NK-92 treated with Interleukin-12 subunit alpha and Interleukin-12 subunit beta, amount 100 ng/mL, for 24 hours (cell line): ENCODE results near the gene PRR5.
"Not testable (repeated sequence)": the region's sequence is repeated elsewhere in the genome, so short reads cannot be mapped to it uniquely, and the experiment has no call there.

Source experiments
- DNase-seq: peaks from one replicate; lab custom pipeline; 2025; lab: John Stamatoyannopoulos, UW

The PRR5 gene

DNA sequence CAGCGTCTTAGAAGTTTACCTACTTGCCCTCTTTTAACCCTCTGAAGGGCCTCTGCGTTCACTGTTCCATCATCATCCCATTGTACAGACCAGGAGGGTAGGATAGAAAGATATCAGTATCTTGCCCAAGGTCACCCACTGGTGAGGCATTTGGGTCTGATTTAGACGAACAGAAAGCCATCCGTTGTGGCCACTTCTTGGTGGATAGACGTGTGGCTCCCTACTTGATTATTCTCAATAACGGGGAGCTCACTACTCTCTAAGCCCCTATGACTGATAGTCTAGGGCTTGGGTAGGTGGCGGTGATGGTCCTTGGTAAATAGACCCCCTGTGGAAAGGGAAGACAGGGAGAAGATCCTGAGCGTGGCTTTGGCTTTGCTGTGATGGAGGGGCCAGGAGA, 28.6 kb upstream of the PRR5 start:
- no peak for DNase-seq

DNA sequence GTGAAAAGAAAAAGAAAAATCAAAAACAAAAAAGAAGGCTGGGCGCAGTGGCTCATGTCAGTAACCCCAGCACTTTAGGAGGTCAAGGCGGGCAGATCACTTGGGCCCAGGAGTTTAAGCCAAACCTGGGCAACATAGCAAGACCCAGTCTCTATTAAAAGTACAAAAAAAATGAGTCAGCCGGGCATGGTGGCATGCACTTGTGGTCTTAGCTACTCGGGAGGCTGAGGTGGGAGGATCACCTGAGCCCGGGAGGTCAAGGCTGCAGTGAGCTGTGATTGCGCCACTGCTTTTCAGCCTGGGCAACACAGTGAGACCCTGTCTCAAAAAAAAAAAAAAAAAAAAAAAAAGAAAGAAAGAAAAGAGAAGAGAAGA, 26.0 kb upstream of the PRR5 start:
- DNase-seq = not testable (repeated sequence)

DNA sequence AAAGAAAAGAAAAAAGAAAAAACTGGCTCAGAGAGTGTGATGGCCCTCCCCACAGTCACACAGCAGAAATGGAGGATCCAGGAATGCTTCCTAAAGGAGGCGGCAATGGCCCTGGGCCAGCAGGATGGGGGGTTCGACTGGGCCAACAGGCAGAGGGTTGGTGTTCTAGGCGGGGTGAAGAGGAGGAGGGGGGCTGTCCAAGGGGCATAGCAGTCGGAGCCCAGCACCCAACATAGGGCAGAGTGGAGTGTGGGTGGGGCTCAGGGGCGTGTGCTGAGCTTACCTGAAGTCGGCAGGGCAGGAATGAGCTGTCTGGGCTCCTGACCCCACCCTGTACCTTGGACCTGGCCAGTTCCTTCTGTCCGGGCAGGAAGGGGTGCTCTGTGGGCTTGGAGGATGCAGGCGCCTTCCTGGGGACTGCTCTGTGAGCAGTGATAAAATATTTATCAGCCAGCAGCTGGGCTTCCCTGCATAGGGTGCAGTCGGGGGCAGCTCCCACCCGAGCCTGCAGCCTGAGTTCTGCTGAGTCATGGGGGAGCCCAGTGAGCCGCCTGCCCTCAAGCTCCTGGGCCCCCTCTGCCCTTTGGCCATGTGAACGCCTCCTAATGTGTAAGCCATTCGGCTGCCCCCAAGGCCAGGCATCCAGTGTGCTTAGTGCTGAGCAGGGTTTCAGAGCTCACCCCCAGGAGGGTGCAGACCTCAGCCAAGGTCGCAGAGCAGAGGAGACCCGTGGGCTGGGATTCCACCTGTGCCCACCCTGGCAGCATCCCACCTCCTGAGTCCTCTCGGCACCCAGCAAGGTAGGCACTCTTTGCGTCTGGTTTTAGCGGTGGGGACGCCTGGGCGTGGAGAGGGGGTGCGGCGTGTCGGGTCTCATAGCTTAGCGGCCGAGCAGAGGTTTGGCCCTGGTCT, 25.3 kb upstream of the PRR5 start:
- no peak for DNase-seq

DNA sequence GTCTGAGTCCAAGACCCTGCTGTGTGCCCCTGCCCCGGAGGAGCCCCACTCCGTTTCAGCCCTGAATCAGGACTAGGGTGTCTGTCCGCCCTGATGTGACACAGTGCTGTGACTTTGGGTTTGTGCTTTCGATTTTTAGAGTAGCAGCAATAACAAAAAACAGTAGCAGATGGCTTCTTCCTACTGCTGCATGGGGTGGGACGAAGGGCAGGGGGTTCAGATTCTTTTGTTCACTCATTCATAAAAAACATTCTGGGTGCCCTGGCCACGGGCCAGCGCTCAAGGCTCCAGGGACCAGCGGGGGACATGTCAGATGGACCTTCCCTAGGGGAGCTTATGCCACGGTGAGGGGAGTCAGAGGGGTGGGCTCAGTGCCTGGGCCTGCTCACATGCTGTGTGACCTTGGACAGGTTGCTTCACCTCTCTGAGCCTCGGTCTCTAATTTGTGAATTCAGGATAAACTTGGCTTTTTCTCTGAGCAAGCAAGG, 24.6 kb upstream of the PRR5 start:
- no peak for DNase-seq

DNA sequence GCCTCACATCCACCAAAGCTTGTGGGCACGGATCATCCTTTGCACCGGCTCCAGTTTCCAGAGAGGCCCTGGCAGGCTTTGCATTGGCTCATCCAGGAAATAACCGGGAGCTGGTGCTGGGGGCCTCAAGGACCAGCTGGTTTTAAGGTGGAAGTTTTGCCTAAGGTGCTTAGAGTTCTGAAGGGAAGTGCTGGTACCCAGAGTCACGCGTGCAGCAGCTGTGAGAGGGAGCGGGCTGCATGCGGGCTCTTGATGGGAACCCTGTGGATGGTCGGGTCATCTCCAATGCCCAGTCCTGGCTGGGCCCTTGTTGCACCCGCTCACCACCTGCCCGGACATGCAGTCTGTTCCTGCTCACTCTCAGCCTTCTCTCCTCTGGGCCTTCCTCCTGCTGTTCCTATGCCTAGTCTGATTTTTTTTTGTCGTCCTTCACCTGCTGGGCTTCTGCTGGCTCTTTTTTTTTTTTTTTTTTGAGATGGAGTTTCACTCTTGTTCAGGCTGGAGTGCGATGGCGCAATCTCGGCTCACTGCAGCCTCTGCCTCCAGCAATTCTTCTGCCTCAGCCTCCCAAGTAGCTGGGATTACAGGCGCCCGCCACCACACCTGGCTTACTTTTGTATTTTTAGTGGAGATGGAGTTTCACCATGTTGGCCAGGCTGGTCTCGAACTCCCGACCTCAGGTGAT, 24.0 kb upstream of the PRR5 start:
- no peak for DNase-seq

DNA sequence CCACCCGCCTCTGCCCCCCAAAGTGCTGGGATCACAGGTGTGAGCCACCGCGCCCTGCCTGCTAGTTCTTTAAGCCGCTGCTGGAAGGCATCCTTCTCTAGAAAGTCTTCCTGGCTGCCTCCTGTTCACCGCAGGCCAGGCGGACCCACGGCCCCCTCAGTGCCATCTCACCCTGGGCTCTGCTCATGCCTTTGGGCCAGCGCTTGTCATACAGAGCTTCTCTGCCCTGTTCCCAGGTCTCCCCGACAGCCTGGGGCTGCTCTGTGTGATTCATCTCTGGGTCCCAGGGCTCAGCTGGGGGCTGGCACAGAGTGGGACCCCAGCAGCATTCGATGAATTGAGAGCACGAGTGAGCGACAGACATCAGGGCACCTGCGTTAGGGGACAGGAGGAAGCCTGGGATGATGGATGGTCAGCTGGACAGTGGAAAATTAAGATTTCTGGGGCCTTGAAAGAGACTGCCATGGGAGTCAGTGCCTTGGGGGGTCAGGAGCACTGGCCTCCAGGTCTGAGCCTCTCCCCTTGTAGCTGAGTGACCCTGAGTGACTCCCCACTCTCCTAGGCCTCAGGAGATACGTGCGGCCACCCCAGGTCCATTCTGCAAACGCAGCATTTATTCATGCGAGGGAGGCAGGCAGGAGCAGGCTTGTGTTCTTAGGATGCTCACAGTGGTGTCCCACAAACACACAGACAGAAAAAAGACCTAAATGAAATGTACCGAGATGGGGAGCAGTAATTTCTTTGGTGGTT, 23.3 kb upstream of the PRR5 start:
- DNase-seq = no peak

DNA sequence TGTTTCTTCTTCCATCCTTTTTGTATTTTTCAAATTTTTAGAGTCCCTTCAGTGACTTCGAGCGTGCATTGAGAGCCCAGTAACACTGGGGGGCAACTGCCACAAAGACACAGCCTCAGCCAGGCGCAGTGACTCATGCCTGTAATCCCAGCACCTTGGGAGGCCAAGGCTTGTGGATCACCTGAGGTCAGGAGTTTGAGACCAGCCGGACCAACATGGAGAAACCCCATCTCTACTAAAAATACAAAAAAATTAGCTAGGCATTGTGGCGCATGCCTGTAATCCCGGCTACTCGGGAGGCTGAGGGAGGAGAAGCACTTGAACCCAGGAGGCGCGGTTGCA, 22.7 kb upstream of the PRR5 start:
- not testable (repeated sequence) for DNase-seq

DNA sequence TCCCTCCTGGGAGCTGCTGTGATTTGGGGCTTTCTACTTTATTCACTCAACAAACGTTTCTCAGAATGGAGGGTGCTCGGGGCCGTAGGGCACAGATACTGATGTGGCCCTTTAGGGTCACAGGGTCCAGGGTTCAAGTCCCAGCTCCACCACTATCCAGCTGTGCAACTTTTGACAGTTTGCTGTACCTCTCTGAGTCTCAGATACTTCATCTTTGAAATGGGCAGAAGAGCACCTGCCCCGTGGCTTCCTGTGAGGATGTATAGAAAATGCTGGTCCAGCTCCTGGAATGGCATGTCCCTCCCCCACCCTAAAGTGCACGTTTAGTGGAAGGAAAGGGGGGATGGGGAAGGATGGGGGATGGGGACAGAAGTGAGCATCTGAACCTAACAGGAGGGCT, 21.9 kb upstream of the PRR5 start:
- no peak for DNase-seq

DNA sequence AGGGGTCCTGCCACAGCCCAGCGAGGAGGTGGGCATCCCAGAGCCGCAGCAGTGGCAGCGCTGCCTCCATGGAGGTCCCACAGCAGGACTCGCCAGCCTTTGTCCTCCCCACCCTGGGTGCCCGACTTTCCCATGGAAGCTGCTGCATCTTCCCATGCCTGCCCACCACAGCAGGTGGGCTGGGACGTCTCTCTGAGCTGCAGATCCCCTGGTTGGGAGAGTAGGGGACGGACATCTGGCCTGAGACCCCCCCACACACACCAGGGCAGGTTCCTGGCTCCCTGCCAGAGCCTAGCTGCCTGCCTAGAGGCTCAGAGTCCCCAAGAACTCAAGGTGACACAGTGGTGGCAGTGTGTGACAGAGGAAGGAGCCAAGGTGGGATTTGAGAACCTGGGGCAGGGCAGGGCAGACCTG, 21.5 kb upstream of the PRR5 start:
- DNase-seq = no peak

DNA sequence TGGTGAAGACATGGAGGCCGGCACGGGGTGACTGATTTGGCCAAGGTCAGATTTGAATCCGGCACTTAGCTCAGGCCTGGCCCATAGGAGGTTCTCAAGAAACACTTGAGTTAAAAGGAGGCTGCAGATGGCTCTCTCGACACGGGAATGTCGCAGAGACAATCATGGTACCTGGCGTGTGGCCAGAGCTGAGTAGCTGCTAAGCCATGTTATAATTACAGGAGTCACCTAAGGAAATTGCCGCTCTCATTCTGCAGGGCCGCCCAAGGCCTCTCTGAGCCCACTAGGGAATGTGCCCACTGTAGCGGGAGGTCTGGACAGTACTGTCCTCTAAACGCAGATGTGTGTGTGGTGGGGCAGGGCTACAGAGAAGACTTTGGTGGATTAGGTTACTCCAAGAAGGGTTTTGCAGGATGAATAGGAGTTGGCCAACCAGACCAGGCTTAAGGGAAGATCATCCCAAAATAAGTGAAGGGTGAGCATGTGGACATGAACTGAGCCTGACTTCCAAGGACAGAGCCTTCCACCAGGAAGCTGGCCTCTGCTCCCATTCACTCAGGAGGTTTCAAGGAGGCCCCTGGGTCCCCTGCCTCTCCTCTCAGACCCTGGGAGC, 19.3 kb upstream of the PRR5 start:
- no peak for DNase-seq

DNA sequence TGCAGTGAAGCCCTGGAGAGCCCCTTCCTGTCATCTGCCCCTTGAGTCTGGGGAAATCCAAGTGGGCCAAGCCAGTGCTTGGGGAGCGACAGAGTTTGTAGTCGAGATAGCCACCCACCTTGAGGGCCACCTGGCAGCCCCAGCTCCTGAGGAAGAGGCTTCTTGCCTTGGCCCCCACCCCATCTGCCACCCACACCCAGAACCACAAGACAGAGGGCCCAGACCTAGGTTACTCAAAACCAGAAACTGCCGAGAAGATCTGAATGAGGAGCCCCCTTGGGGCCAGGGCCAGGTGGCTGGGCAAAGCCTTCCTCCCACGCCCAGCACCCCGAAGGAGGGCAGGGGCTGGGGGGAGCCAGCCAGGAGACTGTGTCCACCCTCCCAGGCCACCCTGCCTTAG, 18.8 kb upstream of the PRR5 start:
- DNase-seq = no peak

DNA sequence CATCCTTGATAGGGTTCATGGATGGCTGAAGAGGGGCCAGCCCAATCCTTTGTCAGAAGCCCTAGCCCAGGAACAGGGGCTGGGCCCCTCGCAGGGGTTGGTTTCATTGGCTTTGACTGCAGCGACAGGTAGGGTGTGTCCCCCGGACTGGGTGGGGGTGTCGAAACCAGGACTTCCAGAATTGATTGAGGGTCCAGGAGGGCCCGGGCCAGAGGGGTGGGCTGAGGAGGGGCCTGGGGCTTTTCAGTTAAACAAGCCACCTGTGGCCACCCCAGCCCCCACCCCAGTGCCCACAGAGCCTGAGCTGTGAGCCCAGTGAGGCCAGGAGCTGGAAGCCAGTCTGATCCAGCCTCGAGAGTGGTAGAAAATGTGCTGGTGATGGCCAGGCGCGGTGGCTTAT, 18.1 kb upstream of the PRR5 start:
- no peak for DNase-seq

DNA sequence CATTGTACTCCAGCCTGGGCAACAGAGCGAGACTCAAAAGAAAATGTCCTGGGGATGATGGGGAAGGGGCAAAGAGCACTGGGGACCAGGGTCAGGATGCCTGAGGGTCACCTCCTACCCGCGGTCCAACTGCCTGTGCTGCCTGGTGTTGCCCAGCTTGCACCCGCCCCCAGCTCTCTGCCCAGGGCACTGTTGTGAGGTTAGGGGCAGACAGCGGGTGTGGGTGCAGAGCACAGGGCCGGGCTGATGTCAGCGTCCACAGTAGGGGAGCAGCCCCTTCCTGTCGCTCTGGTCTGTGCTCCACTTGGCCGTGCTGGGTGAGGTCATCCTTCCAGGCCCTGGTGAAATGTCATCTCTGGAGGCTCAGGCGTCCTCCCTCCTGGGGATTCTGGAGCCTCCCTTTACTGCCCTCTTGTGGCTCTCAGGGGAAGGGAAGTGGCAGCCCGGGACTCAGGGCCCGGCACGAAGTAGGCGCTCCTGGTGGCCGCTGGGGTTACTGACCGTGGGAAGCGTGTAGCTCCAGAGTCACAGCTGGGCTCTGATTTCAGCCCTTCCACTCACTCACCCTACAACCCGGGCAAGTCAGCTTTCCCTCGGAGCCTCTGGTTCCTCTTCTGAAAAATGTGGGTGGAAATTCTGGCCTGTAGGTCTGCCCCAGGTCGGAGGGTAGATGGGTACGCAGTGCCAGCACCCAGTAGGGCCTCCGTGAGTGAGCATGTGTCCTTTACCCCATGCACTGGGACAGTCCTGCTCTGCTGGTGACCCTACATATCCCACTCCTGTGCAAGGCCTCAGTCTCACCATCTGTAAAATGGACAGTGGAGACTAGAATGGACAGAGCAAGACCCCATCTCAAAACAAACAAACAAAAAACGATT, 17.3 kb upstream of the PRR5 start:
- DNase-seq = peak; percentile 11

DNA sequence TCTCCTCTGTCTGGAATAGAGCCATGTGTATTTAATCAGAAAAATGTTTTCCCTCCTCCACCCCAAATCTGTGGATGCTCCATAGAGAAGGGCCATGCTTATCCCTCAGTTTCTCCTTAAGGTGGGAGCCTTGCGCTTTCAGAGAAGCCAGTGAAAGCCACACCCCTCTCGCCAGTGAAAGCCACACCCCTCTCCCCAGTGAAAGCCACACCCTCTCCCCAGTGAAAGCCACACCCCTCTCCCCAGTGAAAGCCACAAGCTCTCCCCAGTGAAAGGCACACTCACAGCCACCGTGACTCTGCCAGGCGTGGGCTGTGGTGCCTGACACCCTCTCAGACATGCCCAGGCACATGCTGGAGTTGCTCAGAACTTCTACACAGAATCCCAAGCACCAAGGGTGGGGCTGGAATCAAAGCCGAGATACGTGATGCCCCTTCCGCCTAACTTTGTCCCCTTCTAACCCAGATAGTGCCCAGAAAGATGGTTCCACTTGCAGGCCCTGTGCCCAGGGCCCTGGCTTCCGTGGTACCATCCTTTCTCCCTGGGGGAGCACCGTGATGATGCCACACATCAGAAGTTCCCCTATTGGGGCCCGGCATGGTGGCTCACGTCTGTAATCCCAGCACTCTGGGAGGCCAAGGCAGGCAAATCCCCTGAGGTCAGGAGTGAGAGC, 16.5 kb upstream of the PRR5 start:
- peak; percentile 18 for DNase-seq

DNA sequence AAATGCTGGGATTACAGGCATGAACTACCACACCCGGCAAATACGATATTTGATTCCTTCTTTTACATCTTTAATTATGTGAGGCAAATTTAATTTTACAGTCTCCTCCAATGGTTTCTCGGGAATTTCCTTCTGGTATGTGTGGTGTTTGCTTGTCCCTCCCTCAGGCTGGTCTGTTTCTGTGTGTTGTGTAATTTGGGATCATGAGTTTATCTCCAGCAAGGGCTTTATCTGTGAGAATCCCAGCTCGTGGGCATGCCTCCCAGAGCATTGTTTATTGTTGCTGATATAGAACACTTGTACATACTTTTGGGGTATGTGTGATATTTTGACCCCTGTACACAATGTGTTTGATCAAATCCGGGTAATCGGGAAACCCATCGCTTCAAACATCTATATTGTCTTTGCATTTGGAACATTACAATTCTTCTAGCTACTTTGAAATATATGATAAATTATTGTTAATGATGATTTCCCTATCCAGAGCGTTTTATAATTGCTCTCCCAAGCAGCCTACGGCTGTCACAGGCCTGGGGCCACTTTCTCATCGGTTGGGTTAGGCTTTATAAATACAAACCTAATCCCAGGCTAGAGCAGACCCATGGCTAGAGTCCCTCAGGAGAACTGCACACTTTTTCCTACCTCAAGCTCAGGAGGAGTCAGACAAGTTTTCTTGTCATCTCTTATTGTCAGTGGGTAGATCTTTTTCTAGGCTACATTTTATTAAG, 15.0 kb upstream of the PRR5 start:
- no peak for DNase-seq

DNA sequence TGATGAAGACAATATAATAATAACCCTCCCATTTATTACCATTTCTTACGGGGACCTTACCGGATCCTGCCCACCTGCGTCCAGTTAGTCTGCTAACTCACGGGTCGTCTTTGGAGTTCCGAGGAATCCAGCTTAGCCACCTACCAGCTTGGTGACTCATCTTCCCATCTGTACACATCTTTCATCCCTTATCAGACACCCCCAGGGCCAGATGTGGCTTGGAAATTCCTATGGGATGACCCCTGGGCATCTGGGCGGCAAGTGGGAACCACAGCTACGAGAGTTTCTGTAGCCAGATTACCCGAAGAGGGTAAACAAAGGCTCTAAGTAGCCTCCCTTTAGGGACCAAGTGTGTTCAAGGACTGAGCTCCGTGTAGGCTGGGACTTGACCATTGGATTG, 12.8 kb upstream of the PRR5 start:
- DNase-seq = no peak

DNA sequence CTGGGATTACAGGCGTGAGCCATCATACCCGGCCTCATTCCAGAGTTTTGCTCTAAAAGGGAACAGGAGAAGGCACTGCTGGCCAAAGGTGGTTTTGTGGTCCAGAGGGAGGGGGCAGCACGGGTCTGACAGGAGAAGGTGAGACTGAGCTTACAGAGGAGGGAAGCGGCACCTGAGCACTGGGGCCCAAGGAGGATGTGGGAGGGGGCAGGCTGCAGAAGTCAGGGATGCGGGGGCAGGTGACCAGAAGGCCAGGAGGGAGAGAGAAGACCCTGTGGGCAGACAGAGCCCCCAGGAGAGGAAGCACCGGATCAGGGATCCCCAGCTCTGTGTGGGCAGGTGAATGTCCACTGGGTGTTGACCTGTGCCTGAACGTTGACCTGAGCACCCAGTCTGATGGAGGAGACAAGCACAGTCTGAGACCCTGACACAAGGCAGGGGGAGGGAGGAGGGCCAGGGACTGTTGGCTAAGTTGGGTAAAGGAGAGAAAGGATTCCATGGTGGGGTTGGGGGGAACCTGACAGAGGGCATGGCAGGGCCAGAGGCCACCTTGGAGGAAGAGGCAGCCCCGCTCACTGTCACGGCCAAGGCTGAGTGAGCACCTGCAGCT, 12.0 kb upstream of the PRR5 start:
- no peak for DNase-seq

DNA sequence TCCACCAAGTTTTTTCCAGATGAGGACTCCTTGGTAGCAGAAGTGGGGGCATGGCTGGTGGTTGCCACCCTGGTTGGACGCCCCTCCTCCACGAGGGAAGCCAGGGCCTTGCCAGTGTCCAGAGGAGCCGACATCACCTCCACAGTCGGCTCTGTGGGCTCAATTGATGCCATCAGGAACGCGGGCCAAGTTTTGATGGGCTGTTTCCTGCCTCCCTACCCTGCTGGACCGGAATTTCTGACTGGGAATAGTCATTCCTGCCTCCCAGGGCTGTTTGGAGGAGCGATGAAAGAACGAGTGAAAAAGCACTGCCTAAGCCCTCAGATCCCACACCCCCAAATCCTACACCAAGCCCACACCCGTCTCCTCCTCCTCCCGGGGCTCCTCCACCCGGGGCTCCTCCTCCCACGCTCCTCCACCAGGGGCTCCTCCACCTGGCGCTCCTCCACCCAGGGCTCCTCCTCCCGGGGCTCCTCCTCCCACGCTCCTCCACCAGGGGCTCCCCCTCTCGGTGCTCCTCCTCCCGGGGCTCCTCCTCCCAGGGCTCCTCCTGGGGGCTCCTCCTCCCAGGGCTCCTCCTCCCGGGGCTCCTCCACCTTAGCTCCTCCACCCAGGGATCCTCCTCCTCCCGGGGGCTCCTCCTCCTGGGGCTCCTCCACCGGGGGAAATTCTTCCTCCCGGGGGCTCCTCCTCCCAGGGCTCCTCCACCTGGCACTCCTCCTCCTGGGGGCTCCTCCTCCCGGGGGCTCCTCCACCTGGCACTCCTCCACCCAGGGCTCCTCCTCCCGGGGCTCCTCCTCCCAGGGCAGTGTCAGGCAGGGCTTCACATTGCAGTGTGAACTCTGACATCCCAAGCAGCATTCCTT, 10.0 kb upstream of the PRR5 start:
- no peak for DNase-seq

DNA sequence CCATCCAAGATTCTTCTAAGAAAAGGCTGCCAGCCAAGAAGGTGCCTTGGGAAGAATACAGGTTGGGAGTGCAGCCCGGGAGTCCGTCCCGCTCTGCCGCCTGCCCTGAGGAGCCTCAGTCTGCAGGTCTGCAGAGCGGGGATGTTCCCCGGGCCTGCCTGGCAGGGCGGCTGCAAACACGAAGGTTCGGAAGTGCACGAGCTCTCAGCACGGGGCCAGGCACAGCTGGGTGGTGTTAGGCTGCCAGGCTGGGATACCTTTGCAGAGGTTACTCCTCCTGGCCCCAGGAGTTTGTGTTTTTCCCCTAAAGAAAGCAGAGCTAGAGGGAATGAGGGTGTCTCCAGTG, 9.4 kb upstream of the PRR5 start:
- DNase-seq = no peak
